HCT116 (cell line): ENCODE measurements around the gene OR5H6. TPM values are rescaled to one million over a fixed set of nuclear protein-coding genes. Genes with fewer than 3 reads are reported as not detected.

Experiments used
- ATAC-seq: fragments of 200-7000 bp; cut with Tn5 transposase; 2 replicates; pipeline ENCODE4 v1.9.1; 2020; ENCODE audit warnings: mild to moderate bottlenecking, moderate library complexity
- BruUV-seq: library from RNA; stranded (reverse); fragments of 400-500 nt; replicated peaks from 2 replicates; lab custom pipeline; 2021; lab: Mats Ljungman, UMichigan
- CTCF ChIA-PET: fragments of 300-600 bp; sonication (Branson Sonifier 250); formaldehyde crosslinking; loops from one replicate; lab custom pipeline; 2021; ENCODE audit warnings: antibody characterized with exemption; lab: Charles Lee
- POLR2A ChIA-PET: fragments of 300-600, 350-600 bp; sonication (Branson Sonifier 250); formaldehyde crosslinking; loops from one replicate; lab custom pipeline; 2021; ENCODE audit warnings: antibody characterized with exemption; lab: Charles Lee
- RAD21 ChIA-PET, 2 experiments: fragments of 300-600 bp; sonication (Branson Sonifier 250); formaldehyde crosslinking; loops; one replicate each; lab custom pipeline; 2023; ENCODE audit warnings: low total read pairs in 2 of 2; ENCODE audit not compliant: uncharacterized antibody in 2 of 2, unreplicated experiment in 2 of 2, low non-redundant PET in 1 of 2; lab: Charles Lee
- DNase-seq: peaks from one replicate; pipeline ENCODE4 v3.0.0-alpha.2; 2010; ENCODE audit warnings: low read depth, low spot score
- H2AFZ ChIP-seq: fragments of 200-600 bp; shearing (Covaris generic), sonication (generic); 2 replicates; pipeline ENCODE4 v1.6.1; 2017; ENCODE audit warnings: low read depth, mixed run types, mixed read lengths, antibody characterized with exemption, low read length; ENCODE audit not compliant: poor library complexity, severe bottlenecking
- H3K27ac ChIP-seq: 2 replicates; pipeline ENCODE4 v1.5.1; 2012; ENCODE audit warnings: low read depth, low read length
- H3K27me3 ChIP-seq: fragments of 200-600 bp; sonication (generic); 2 replicates; pipeline ENCODE4 v1.6.1; 2016; ENCODE audit warnings: mixed run types, low read length, mixed read lengths; ENCODE audit not compliant: insufficient read depth
- H3K36me3 ChIP-seq, 2 experiments: fragments of 200-500 bp in 1 of 2; fragments of 200-600 bp in 1 of 2; sonication (Bioruptor generic) in 1 of 2; sonication (generic) in 1 of 2; 2 replicates each; pipeline versions ENCODE4 v1.5.1 to v1.6.1; 2014 to 2016; ENCODE audit warnings: low read length in 2 of 2, inconsistent platforms in 1 of 2, mixed read lengths in 1 of 2, mixed run types in 1 of 2; ENCODE audit not compliant: insufficient read depth in 2 of 2, control insufficient read depth in 1 of 2
- H3K4me1 ChIP-seq, 2 experiments: fragments of 200-600 bp in 1 of 2; sonication (generic) in 1 of 2; 2 replicates each; pipeline versions ENCODE4 v1.5.1 to v1.6.1; 2012 to 2017; ENCODE audit warnings: low read length in 2 of 2, inconsistent platforms in 1 of 2, mild to moderate bottlenecking in 1 of 2, mixed read lengths in 1 of 2, mixed run types in 1 of 2, moderate library complexity in 1 of 2; ENCODE audit not compliant: insufficient read depth in 2 of 2, control insufficient read depth in 1 of 2
- H3K4me2 ChIP-seq: fragments of 200-600 bp; sonication (generic); 2 replicates; pipeline ENCODE4 v1.6.1; 2017; ENCODE audit warnings: mixed run types, low read length, mixed read lengths
- H3K4me3 ChIP-seq, 2 experiments: fragments of 200-600 bp in 1 of 2; sonication (generic) in 1 of 2; replicated peaks in 1 of 2; 2 replicates each; pipeline ENCODE4 v1.5.1; 2011 to 2016; ENCODE audit warnings: low read length in 2 of 2, control low read depth in 1 of 2, low read depth in 1 of 2, mild to moderate bottlenecking in 1 of 2, mixed read lengths in 1 of 2, mixed run types in 1 of 2
- H3K79me2 ChIP-seq: fragments of 200-600 bp; sonication (generic); 2 replicates; pipeline ENCODE4 v1.6.1; 2017; ENCODE audit warnings: mild to moderate bottlenecking, mixed run types, low read length, moderate library complexity, mixed read lengths; ENCODE audit not compliant: insufficient read depth
- H3K9ac ChIP-seq: fragments of 200-600 bp; sonication (generic); 2 replicates; pipeline ENCODE4 v1.6.1; 2016; ENCODE audit warnings: low read length, mixed read lengths
- H3K9me2 ChIP-seq: fragments of 200-600 bp; sonication (generic), shearing (Covaris generic); 2 replicates; pipeline ENCODE4 v1.6.1; 2017; ENCODE audit warnings: mixed run types, mild to moderate bottlenecking, moderate library complexity; ENCODE audit not compliant: insufficient read depth
- H3K9me3 ChIP-seq, 2 experiments: fragments of 200-500 bp in 1 of 2; fragments of 200-600 bp in 1 of 2; sonication (Bioruptor generic) in 1 of 2; sonication (generic) in 1 of 2; 2 replicates each; pipeline ENCODE4 v1.6.1; 2014 to 2017; ENCODE audit warnings: low read length in 2 of 2, mixed read lengths in 2 of 2, inconsistent platforms in 1 of 2, low read depth in 1 of 2, mild to moderate bottlenecking in 1 of 2, mixed run types in 1 of 2, moderate library complexity in 1 of 2; ENCODE audit not compliant: control insufficient read depth in 1 of 2, insufficient read depth in 1 of 2
- H4K20me1 ChIP-seq: fragments of 200-600 bp; sonication (generic), shearing (Covaris generic); 2 replicates; pipeline ENCODE4 v1.6.1; 2017; ENCODE audit warnings: mixed run types, mild to moderate bottlenecking, moderate library complexity; ENCODE audit not compliant: insufficient read depth
- CBX3 ChIP-seq: IDR thresholded peaks from 2 replicates; pipeline ENCODE4 v1.6.1; 2012; ENCODE audit warnings: low read depth
- EGR1 ChIP-seq: IDR thresholded peaks from 2 replicates; pipeline ENCODE4 v1.6.1; 2012; ENCODE audit warnings: low read depth
- ELF1 ChIP-seq: IDR thresholded peaks from 2 replicates; pipeline ENCODE4 v1.6.1; 2012; ENCODE audit warnings: low read depth, borderline replicate concordance
- EZH2 ChIP-seq: fragments of 200-600 bp; sonication (generic); IDR thresholded peaks from 2 replicates; pipeline ENCODE4 v1.6.1; 2017; ENCODE audit warnings: antibody characterized with exemption, mixed run types
- EZH2phosphoT487 ChIP-seq: fragments of 200-600 bp; IDR thresholded peaks from 2 replicates; pipeline ENCODE4 v1.6.1; 2018; ENCODE audit warnings: antibody characterized with exemption, borderline replicate concordance
- JUND ChIP-seq: IDR thresholded peaks from 2 replicates; pipeline ENCODE4 v1.6.1; 2012
- POLR2A ChIP-seq: IDR thresholded peaks from 2 replicates; pipeline ENCODE4 v1.7.0; 2011; ENCODE audit warnings: borderline replicate concordance; ENCODE audit not compliant: insufficient read depth, insufficient read length; ENCODE audit errors: extremely low read depth
- RAD21 ChIP-seq: IDR thresholded peaks from 2 replicates; pipeline ENCODE4 v1.6.1; 2012; ENCODE audit warnings: low read depth, mild to moderate bottlenecking
- SIN3A ChIP-seq: IDR thresholded peaks from 2 replicates; pipeline ENCODE4 v1.6.1; 2012; ENCODE audit warnings: low read depth
- SP1 ChIP-seq: IDR thresholded peaks from 2 replicates; pipeline ENCODE4 v1.6.1; 2012; ENCODE audit warnings: low read depth
- SRF ChIP-seq: IDR thresholded peaks from 2 replicates; pipeline ENCODE4 v1.6.1; 2012; ENCODE audit warnings: low read depth
- TCF7L2 ChIP-seq: IDR thresholded peaks from 2 replicates; pipeline ENCODE4 v1.7.0; 2011; ENCODE audit warnings: borderline replicate concordance, inconsistent platforms; ENCODE audit not compliant: insufficient read depth, insufficient read length; ENCODE audit errors: extremely low read depth
- ZFX ChIP-seq: fragments of 450-650 bp; IDR thresholded peaks from 2 replicates; pipeline ENCODE4 v1.6.1; 2017
- ZNF274 ChIP-seq: fragments of 200-500 bp; sonication (Bioruptor generic); IDR thresholded peaks from 2 replicates; pipeline ENCODE4 v1.6.1; 2014; ENCODE audit warnings: mild to moderate bottlenecking, low read depth, low read length, inconsistent platforms
- intact Hi-C: fragments of 100-400 bp; cut with micrococcal nuclease; formaldehyde crosslinking; loops from 2 replicates; pipeline ENCODE4 v1.10.0; 2022
- total RNA-seq: library from RNA; stranded (reverse); gene quantifications from one replicate; pipeline ENCODE4 v1.2.1, GENCODE V29; 2021; ENCODE audit not compliant: unreplicated experiment
- TF ChIP-seq, protein P1 (sequence below): IDR thresholded peaks from 2 replicates; pipeline ENCODE4 v1.6.1; 2011; ENCODE audit warnings: mild to moderate bottlenecking, low read length, moderate library complexity; ENCODE audit not compliant: insufficient replicate concordance; ENCODE audit errors: extremely low read depth
- TF ChIP-seq, protein P2 (sequence below): IDR thresholded peaks from 2 replicates; pipeline ENCODE4 v1.6.1; 2012
- TF ChIP-seq, protein P3 (sequence below): IDR thresholded peaks from 2 replicates; pipeline ENCODE4 v1.6.1; 2012
- TF ChIP-seq, protein P4 (sequence below): IDR thresholded peaks from 2 replicates; pipeline ENCODE4 v1.6.1; 2012; ENCODE audit warnings: low read depth
- TF ChIP-seq, protein P5 (sequence below), 3 experiments: fragments of 200-600 bp in 1 of 3; sonication (generic) in 1 of 3; IDR thresholded peaks in 2 of 3; conservative IDR thresholded peaks in 1 of 3; 2 replicates each; pipeline ENCODE4 v1.5.1; 2012 to 2017; ENCODE audit warnings: low read depth in 2 of 3, low read length in 2 of 3, antibody characterized with exemption in 1 of 3, borderline replicate concordance in 1 of 3, control low read depth in 1 of 3, mild to moderate bottlenecking in 1 of 3, mixed read lengths in 1 of 3, mixed run types in 1 of 3, moderate library complexity in 1 of 3; ENCODE audit not compliant: insufficient read depth in 1 of 3

OR5H6 gene
- total RNA-seq, 1 experiment from 2014 or later: not detected

DNA sequence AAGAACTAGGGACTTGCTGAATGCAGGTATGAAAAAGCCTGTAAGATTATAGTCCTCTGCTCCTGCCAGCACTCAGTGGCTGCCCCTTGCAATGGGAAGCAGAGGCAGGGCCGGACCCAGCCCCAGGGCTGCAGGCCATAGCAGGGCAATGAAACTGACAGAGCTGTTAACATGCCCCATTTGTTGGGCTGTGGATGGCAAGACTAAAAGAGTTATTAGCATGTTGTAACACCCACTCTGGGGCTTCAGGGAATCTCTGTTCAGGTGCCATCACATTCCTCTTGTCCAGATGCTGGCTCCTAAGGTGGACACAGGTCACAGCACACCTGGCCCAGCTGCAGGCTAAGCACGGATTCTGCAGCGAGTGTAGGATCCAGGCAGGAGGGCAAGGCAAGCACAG is 10.9 kb downstream of the OR5H6 start (continued):
- no peak for TF ChIP-seq ZNF274

DNA sequence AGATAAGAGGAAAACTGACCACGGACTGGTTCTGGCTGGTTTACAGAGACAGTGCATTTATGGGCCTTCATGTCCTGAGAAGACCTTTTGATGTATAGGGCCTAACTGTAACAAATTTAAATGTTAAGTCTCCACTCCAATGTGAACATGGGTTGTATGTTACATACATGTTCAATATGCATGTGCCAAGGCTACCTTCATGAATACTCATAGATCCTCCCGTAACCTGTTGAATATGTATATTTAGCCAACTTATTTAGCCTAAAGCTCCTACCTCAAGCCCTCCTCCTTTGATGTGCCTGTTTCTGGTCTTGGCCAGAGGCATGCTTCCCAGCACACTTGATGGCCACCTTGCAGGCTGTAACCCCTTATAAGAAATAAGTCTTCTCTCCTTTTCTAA is 18.2 kb downstream of the OR5H6 start, which contains the start of gene OR5H2:
Gene OR5H2 (plus strand): TSS at position 301 of the 400 bp plus-strand sequence. CDS start 398 bp downstream, outside the sequence.
- POLR2A ChIA-PET: no interaction called here
- TF ChIP-seq RAD21 (no peak), JUND (no peak), ELF1 (no peak), CBX3 (no peak), ZNF274 (no peak), EZH2phosphoT487 (no peak), EZH2 (no peak), SIN3A (no peak), SRF (no peak), SP1 (no peak), ZFX (no peak), TCF7L2 (no peak), POLR2A (no peak), EGR1 (no peak)
- TF ChIP-seq, protein P1, sequence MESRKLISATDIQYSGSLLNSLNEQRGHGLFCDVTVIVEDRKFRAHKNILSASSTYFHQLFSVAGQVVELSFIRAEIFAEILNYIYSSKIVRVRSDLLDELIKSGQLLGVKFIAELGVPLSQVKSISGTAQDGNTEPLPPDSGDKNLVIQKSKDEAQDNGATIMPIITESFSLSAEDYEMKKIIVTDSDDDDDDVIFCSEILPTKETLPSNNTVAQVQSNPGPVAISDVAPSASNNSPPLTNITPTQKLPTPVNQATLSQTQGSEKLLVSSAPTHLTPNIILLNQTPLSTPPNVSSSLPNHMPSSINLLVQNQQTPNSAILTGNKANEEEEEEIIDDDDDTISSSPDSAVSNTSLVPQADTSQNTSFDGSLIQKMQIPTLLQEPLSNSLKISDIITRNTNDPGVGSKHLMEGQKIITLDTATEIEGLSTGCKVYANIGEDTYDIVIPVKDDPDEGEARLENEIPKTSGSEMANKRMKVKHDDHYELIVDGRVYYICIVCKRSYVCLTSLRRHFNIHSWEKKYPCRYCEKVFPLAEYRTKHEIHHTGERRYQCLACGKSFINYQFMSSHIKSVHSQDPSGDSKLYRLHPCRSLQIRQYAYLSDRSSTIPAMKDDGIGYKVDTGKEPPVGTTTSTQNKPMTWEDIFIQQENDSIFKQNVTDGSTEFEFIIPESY: no peak
- TF ChIP-seq, protein P2, sequence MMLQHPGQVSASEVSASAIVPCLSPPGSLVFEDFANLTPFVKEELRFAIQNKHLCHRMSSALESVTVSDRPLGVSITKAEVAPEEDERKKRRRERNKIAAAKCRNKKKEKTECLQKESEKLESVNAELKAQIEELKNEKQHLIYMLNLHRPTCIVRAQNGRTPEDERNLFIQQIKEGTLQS: no peak
- TF ChIP-seq, protein P3, sequence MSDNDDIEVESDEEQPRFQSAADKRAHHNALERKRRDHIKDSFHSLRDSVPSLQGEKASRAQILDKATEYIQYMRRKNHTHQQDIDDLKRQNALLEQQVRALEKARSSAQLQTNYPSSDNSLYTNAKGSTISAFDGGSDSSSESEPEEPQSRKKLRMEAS: no peak
- TF ChIP-seq, protein P4, sequence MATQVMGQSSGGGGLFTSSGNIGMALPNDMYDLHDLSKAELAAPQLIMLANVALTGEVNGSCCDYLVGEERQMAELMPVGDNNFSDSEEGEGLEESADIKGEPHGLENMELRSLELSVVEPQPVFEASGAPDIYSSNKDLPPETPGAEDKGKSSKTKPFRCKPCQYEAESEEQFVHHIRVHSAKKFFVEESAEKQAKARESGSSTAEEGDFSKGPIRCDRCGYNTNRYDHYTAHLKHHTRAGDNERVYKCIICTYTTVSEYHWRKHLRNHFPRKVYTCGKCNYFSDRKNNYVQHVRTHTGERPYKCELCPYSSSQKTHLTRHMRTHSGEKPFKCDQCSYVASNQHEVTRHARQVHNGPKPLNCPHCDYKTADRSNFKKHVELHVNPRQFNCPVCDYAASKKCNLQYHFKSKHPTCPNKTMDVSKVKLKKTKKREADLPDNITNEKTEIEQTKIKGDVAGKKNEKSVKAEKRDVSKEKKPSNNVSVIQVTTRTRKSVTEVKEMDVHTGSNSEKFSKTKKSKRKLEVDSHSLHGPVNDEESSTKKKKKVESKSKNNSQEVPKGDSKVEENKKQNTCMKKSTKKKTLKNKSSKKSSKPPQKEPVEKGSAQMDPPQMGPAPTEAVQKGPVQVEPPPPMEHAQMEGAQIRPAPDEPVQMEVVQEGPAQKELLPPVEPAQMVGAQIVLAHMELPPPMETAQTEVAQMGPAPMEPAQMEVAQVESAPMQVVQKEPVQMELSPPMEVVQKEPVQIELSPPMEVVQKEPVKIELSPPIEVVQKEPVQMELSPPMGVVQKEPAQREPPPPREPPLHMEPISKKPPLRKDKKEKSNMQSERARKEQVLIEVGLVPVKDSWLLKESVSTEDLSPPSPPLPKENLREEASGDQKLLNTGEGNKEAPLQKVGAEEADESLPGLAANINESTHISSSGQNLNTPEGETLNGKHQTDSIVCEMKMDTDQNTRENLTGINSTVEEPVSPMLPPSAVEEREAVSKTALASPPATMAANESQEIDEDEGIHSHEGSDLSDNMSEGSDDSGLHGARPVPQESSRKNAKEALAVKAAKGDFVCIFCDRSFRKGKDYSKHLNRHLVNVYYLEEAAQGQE: no peak
- TF ChIP-seq, protein P5, sequence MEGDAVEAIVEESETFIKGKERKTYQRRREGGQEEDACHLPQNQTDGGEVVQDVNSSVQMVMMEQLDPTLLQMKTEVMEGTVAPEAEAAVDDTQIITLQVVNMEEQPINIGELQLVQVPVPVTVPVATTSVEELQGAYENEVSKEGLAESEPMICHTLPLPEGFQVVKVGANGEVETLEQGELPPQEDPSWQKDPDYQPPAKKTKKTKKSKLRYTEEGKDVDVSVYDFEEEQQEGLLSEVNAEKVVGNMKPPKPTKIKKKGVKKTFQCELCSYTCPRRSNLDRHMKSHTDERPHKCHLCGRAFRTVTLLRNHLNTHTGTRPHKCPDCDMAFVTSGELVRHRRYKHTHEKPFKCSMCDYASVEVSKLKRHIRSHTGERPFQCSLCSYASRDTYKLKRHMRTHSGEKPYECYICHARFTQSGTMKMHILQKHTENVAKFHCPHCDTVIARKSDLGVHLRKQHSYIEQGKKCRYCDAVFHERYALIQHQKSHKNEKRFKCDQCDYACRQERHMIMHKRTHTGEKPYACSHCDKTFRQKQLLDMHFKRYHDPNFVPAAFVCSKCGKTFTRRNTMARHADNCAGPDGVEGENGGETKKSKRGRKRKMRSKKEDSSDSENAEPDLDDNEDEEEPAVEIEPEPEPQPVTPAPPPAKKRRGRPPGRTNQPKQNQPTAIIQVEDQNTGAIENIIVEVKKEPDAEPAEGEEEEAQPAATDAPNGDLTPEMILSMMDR (IDR thresholded peaks at IDR 0.05 in 2 of 3, conservative IDR thresholded peaks at IDR 0.05 in 1 of 3; ENCODE audit: borderline replicate concordance in 1 of 3, insufficient read depth in 1 of 3, low read depth in 2 of 3, low read length in 2 of 3): no peak
- RAD21 ChIA-PET: no interaction called here
- Histone ChIP-seq H3K4me2 (no peak within 1 kb of the TSS), H3K27ac (no peak within 1 kb of the TSS), H3K4me1 (no peaks in the 10 kb centered on the region), H3K36me3 (no peaks in the 10 kb centered on the region), H3K9me2 (no peaks in the 10 kb centered on the region), H3K4me3 (no peak within 1 kb of the TSS), H4K20me1 (no peaks in the 10 kb centered on the region), H2AFZ (no peak within 1 kb of the TSS), H3K9ac (no peak within 1 kb of the TSS), H3K27me3 (no peaks in the 10 kb centered on the region), H3K79me2 (no peaks in the 10 kb centered on the region), H3K9me3 (no peaks in the 10 kb centered on the region)
- BruUV-seq: no TSS peak
- ATAC-seq (no peak), DNase-seq (no peak)
- CTCF ChIA-PET: no interaction called here
- intact Hi-C loops: no loop called here
